Amygdala (tissue), 56 donors: ENCODE measurements around the gene FRAT2.
A peak's percentile ranks its signal among the peaks of the same experiment; 100 is the strongest.
"Not testable (repeated sequence)": the region's sequence is repeated elsewhere in the genome, so short reads cannot be mapped to it uniquely, and the experiment has no call there.

Experiments used
- DNase-seq, 56 donors: peaks; one replicate each; lab custom pipeline; 2025; lab: John Stamatoyannopoulos, UW

The FRAT2 gene

DNA sequence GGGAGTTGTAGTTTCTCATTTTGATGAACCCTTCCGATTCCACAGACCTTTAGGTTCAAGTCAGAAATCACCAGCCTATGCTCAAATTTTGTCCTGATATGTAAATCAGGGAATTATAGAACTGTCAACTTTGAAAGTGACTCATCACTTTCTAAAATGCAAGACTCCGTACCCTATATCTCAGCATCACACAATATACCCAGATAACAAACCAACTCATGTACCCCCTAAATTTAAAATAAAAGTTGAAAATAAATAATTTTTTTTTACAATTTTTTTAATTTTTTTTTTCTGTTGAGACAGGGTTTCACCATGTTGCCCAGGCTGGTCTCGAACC is 41.7 kb downstream of the FRAT2 start:
- no peak for DNase-seq

DNA sequence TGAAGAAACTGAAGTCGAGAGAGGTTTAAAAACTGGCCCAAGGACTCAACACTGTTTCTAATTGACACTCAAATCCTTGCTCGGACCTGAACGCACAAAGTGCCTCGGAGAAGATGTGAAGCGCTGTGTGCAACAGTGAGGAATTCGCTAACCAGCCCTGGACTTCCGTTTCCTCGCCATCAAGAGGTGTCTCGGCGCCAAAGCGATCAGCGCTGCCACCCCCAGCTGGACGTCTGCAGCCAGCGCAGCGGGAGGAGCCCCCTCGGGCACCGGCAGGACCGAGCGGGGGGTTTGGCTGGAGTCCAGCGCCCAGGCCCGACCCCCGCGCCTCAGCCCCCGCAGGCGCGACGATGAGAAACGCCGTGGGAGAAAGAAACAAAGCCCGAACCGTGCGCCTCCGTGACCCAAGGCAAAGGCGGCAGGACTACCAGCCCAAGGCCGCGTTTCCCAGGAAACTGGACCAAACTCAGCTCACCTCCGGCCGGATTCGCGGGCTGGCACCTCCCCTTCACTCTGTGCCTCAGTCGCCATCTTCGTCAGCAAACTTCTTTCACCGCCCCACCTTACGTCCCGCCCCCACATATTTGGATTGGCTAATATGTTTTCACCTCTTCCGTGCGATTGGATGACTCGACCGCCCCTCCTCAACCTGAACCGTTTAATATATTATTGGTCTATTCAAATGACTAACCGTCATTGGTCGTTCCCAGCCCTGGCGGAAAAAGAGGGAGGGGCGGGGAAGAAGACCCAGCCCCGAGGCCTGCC is 42.2 kb downstream of the FRAT2 start, which contains the start of gene ARHGAP19:
Gene ARHGAP19 (minus strand): TSS at position 541 of the 765 bp plus-strand sequence. CDS start 10 bp downstream, at position 531.
- peak; percentile 39 to 98 (median 91) for DNase-seq

DNA sequence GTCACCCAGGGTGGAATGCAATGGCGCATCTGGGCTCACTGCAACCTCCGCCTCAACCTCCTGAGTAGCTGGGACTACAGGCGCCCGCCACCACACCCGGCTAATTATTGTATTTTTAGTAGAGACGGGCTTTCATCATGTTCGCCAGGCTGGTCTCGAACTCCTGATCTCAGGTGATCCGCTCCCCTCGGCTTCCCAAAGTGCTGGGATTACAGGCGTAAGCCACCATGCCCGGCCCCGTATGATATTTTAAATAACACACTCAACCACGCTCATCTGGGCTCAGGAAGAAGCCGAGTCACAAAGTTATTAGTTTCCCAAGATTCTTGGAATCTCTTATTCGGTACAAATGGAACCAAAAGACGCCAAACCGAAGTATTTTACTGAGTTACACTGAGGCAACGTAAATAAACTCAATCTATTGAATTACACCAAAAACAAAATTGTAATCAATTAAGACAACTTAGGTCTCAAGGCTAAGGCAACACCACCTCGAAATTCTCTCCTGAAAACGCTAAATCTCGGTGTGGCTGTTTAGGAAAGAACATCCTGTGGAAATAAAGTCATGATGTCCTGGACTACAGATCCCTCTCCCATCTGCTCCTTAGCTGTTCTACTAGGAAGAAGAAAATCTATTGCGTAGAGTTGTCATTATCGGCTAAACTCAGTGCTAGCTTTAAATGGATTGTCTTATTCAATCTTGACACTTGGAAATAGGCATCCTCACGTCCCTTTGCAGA is 43.0 kb downstream of the FRAT2 start:
- peak in 1 of 56 donors; percentile 4 for DNase-seq

DNA sequence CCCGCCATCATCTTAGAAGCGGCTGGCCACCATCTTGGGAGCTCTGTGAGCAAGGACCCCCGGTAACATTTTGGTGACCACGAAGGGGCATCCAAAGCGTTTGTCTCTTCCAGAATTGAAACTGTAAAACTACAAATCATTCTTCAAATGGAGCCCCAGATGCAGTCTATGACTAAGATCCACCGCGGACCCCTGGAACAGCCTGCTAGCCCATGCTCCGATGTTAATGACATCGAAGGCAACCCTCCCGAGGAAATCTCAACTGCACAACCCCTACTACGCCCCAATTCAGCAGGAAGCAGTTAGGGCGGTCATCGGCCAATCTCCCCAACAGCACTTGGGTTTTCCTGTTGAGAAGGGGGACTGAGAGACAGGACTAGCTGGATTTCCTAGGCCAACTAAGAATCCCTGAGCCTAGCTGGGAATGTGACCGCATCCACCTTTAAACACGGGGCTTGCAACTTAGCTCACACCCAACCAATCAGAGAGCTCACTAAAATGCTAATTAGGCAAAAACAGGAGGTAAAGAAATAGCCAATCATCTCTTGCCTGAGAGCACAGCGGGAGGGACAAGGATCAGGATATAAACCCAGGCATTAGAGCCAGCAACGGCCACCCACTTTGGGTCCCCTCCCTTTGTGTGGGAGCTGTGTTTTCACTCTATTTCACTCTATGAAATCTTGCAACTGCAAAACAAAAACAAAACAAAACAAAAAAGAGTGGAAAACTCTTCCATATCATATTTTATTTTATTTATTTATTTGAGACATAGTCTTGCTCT is 43.8 kb downstream of the FRAT2 start:
- not testable (repeated sequence) for DNase-seq

DNA sequence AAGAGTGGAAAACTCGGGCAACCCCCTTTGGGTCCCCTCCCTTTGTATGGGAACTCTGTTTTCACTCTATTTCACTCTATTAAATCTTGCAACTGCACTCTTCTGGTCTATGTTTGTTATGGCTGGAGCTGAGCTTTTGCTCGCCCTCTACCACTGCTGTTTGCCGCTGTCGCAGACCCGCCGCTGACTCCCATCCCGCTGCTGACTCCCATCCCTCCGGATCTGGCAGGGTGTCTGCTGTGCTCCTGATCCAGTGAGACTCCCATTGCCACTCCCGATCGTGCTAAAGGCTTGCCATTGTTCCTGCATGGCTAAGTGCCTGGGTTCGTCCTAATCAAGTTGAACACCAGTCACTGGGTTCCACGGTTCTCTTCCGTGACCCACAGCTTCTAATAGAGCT is 44.5 kb downstream of the FRAT2 start:
- DNase-seq, result not testable (repeated sequence)
